SJCRH30 (cell line): ENCODE data around the gene ASF1A. TPM values are rescaled to one million over a fixed set of nuclear protein-coding genes. Genes with fewer than 3 reads are reported as not detected.

Source experiments
- DNase-seq, 2 experiments: peaks; one replicate each; pipeline ENCODE4 v3.0.0-alpha.2; 2015 to 2020
- H3K27ac ChIP-seq: fragments of 250-450 bp; sonication (Bioruptor Pico); 2 replicates; pipeline ENCODE4 v1.5.1; 2020; ENCODE audit warnings: mild to moderate bottlenecking, moderate library complexity
- H3K27me3 ChIP-seq: fragments of 250-450 bp; sonication (Bioruptor Pico); 2 replicates; pipeline ENCODE4 v1.5.1; 2020; ENCODE audit warnings: mild to moderate bottlenecking, moderate library complexity
- H3K36me3 ChIP-seq: fragments of 250-450 bp; sonication (Bioruptor Pico); 2 replicates; pipeline ENCODE4 v1.5.1; 2020; ENCODE audit warnings: mild to moderate bottlenecking, moderate library complexity
- H3K4me1 ChIP-seq: fragments of 250-450 bp; sonication (Bioruptor Pico); 2 replicates; pipeline ENCODE4 v1.5.1; 2020; ENCODE audit warnings: mild to moderate bottlenecking, moderate library complexity
- H3K4me3 ChIP-seq: fragments of 250-450 bp; sonication (Bioruptor Pico); 2 replicates; pipeline ENCODE4 v1.5.1; 2020; ENCODE audit warnings: mild to moderate bottlenecking, moderate library complexity
- H3K9me3 ChIP-seq: fragments of 250-450 bp; sonication (Bioruptor Pico); replicated peaks from 2 replicates; pipeline ENCODE4 v1.5.1; 2020; ENCODE audit warnings: mild to moderate bottlenecking, moderate library complexity
- total RNA-seq: library from RNA; depleted of rRNA; stranded (reverse); fragments of >200 nt; shearing (Covaris generic); gene quantifications from 2 replicates; pipeline ENCODE4 v1.2.3, GENCODE V29; 2014

ASF1A gene
- total RNA-seq, 1 experiment from 2014 or later = 29.7 TPM

- H3K4me1 ChIP-seq = peaks cover 4% of the 10 kb centered on the region; the same call in 1 of the 2 replicates
- H3K4me3 ChIP-seq = no peak overlapping the region
- H3K27me3 ChIP-seq = no peaks in the 10 kb centered on the region
- no peaks in the 10 kb centered on the region for H3K9me3 ChIP-seq
- no peak overlapping the region for H3K27ac ChIP-seq
- H3K36me3 ChIP-seq = peaks cover 80% of the 10 kb centered on the region
- no peak for DNase-seq
These were observed 19.2 kb downstream of the ASF1A start for GRCh38 chr6:118913161-118913560.

- Histone ChIP-seq H3K27ac (no peak overlapping the region), H3K4me3 (no peak overlapping the region), H3K27me3 (no peaks in the 10 kb centered on the region), H3K36me3 (peaks cover 69% of the 10 kb centered on the region), H3K9me3 (no peaks in the 10 kb centered on the region), H3K4me1 (no peaks in the 10 kb centered on the region)
- no peak for DNase-seq
These were observed 20.6 kb downstream of the ASF1A start for GRCh38 chr6:118914598-118914997.

- no peaks in the 10 kb centered on the region for H3K4me1 ChIP-seq
- no peak overlapping the region for H3K4me3 ChIP-seq
- no peaks in the 10 kb centered on the region for H3K27me3 ChIP-seq
- no peaks in the 10 kb centered on the region for H3K9me3 ChIP-seq
- H3K36me3 ChIP-seq = peaks cover 57% of the 10 kb centered on the region
- no peak overlapping the region for H3K27ac ChIP-seq
- no peak for DNase-seq
These were observed 23.8 kb downstream of the ASF1A start for GRCh38 chr6:118917546-118918328.

DNA sequence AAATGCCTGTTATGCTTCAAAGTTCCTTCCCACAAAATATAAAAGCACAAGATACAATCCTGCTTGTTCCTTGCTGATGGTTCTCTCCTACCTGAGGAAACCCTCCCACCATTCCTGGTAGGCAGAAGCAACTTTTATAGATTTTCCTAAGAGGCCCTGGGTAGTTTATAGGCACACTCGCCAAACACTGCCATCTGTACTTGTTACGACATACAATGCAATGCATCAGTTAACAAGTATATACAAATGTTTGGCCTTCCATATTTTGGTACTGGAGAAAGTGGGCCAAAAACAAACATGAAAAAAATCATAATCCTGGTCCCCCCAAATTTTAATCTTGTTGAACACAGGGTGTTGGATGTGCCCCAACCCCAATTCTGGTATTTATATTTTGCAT, 24.4 kb downstream of the ASF1A start:
- Histone ChIP-seq H3K27me3 (no peaks in the 10 kb centered on the region), H3K36me3 (peaks cover 52% of the 10 kb centered on the region), H3K4me1 (no peaks in the 10 kb centered on the region), H3K27ac (no peak overlapping the region), H3K9me3 (no peaks in the 10 kb centered on the region), H3K4me3 (no peak overlapping the region)
- DNase-seq = no peak

GRCh38 chr6:118921084-118921483, 27.1 kb downstream of the ASF1A start:
- no peaks in the 10 kb centered on the region for H3K9me3 ChIP-seq
- peaks cover 51% of the 10 kb centered on the region for H3K36me3 ChIP-seq
- no peaks in the 10 kb centered on the region for H3K4me1 ChIP-seq
- H3K27ac ChIP-seq = no peak overlapping the region
- no peak for DNase-seq
- H3K4me3 ChIP-seq = no peak overlapping the region
- H3K27me3 ChIP-seq = no peaks in the 10 kb centered on the region

DNA sequence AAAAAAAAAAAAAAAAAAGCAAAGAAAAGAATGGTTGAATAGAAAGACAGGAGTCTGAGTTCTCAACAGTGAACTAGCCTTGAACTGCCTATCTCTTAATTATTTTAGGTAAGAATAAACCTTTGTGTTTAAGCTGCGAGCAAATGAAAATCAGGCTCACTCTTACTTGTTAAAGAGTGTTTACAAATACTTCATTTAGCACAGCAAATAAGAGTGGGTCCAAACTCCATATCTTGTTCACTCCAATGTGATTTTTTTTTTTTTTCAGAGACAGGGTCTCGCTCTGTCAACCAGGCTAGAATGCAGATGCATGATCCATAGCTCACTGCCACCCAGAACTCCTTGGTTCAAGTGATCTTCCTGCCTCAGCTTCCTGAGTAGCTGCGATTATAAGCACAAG, 29.1 kb downstream of the ASF1A start:
- H3K36me3 ChIP-seq = peaks cover 52% of the 10 kb centered on the region
- no peak for DNase-seq
- no peak overlapping the region for H3K27ac ChIP-seq
- no peaks in the 10 kb centered on the region for H3K4me1 ChIP-seq
- no peaks in the 10 kb centered on the region for H3K27me3 ChIP-seq
- no peaks in the 10 kb centered on the region for H3K9me3 ChIP-seq
- H3K4me3 ChIP-seq = no peak overlapping the region

DNA sequence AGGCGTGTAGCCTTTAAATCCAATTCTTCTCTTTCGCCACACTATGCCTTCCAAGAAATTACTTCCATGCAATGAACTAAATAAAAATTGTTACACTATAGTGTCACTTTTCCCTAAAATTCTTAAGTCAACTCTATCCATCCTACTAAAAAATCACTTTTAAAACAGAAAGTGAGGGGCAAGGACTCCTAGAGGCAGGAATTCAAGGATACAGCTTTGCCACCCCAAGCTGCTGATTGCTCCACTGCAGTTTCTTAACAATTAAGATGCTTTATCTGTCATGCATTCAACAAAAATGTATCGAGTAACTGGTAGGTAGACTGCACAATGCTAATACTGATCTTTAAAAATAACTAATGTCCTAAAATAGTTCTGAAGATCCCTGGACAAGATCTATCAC, 36.7 kb downstream of the ASF1A start:
- H3K4me3 ChIP-seq = no peak overlapping the region
- H3K9me3 ChIP-seq = no peaks in the 10 kb centered on the region

GRCh38 chr6:118931436-118931835, 37.5 kb downstream of the ASF1A start:
- no peak overlapping the region for H3K4me3 ChIP-seq
- no peaks in the 10 kb centered on the region for H3K9me3 ChIP-seq
- H3K27ac ChIP-seq = no peak overlapping the region
- DNase-seq = no peak
- peaks cover 22% of the 10 kb centered on the region for H3K36me3 ChIP-seq
- H3K27me3 ChIP-seq = no peaks in the 10 kb centered on the region
- H3K4me1 ChIP-seq = no peaks in the 10 kb centered on the region; the same call in 1 of the 2 replicates

More for the DNA sequence above, 36.7 kb downstream of the ASF1A start:
- no peaks in the 10 kb centered on the region for H3K4me1 ChIP-seq
- DNase-seq = no peak
- H3K27ac ChIP-seq = no peak overlapping the region
- no peaks in the 10 kb centered on the region for H3K27me3 ChIP-seq
- H3K36me3 ChIP-seq = peaks cover 29% of the 10 kb centered on the region

- Histone ChIP-seq H3K9me3 (no peaks in the 10 kb centered on the region), H3K27ac (no peak overlapping the region), H3K4me3 (no peak overlapping the region), H3K27me3 (no peaks in the 10 kb centered on the region), H3K36me3 (peaks cover 13% of the 10 kb centered on the region), H3K4me1 (no peaks in the 10 kb centered on the region; the same call in 1 of the 2 replicates)
- DNase-seq = no peak
These were observed 38.5 kb downstream of the ASF1A start for GRCh38 chr6:118932421-118932820.

- no peak for DNase-seq
- no peak overlapping the region for H3K27ac ChIP-seq
- H3K36me3 ChIP-seq = peaks cover 10% of the 10 kb centered on the region; the same call in 1 of the 2 replicates
- no peaks in the 10 kb centered on the region for H3K27me3 ChIP-seq
- H3K4me3 ChIP-seq = peak overlapping the region; percentile 86
- no peaks in the 10 kb centered on the region for H3K9me3 ChIP-seq
- H3K4me1 ChIP-seq = no peaks in the 10 kb centered on the region; the same call in 1 of the 2 replicates
These were observed 40.0 kb downstream of the ASF1A start for GRCh38 chr6:118933855-118934460.

DNA sequence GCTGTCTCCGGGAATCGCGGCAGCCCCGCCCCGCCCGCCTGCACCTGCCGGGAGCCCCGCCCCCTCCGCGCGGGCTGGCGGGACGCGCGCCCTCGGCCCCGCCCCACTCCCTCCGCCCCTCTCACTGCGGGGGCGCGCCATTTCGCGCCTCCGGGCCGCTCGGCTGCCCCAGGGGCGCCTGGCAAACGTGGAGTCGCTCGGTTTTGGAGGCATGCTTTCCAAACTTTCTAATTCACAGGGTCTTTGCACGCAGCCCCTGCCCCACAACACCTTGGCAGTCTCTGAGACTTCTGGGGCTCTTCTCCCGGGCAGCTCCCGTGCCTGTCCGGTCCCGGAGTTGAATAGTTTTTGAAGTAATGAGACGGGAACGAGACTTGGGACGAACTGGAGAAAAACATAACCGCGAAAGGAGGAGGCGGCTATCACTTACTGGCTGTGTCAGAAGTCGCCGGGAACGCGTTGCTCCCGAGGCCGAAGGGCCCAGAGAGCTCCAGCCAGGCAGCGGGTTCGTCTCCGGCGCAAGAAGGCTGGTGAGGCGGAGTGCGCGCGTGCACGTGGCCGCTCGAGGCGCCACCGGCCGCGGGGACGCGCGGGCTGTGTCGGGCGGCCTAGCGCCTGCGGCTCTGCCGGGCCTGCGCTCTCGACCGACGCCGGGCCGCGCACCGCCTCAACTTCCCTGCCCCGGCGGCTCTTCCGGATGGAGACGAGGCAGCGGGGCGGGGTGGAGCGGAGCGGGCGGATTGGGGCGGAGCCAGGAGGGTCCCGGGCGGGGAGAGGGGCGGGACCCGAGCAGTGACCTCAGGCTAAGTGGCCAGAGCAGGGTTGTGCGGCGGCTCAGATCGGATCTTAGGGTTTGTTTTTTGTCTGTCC, 40.7 kb downstream of the ASF1A start, which contains the start of gene MCM9:
MCM9 (minus strand) TSS at position 699 of the 870 bp plus-strand sequence. CDS start 3,436 bp downstream, outside the sequence.
- peak within 1 kb of the TSS; percentile 86 for H3K4me3 ChIP-seq
- peaks cover 10% of the 10 kb centered on the region; the same call in 1 of the 2 replicates for H3K36me3 ChIP-seq
- peak; percentile 91 to 94 for DNase-seq
- peak within 1 kb of the TSS; percentile 92 for H3K27ac ChIP-seq
- H3K9me3 ChIP-seq = no peaks in the 10 kb centered on the region
- H3K27me3 ChIP-seq = no peaks in the 10 kb centered on the region
- no peaks in the 10 kb centered on the region; the same call in 1 of the 2 replicates for H3K4me1 ChIP-seq

DNA sequence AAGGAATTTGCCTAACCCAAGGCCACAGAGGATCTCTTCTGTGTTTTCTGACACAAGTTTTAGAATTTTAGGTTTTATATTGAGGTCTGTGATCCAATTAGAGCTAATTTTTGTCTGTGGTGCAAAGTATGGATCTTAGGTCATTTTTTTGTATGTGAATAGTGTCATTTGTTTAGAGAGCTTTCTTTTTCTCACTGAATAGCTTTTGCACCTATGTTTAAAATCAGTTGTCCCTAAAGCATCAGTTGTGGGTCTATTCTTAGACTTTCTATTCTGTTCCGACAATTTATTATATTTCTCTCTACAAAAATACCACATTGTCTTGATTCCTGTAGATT, 41.3 kb downstream of the ASF1A start:
- DNase-seq = no peak
- H3K9me3 ChIP-seq = no peaks in the 10 kb centered on the region
- peak overlapping the region; percentile 92 for H3K27ac ChIP-seq
- H3K4me1 ChIP-seq = no peaks in the 10 kb centered on the region; the same call in 1 of the 2 replicates
- peak overlapping the region; percentile 86 for H3K4me3 ChIP-seq
- peaks cover 9% of the 10 kb centered on the region; the same call in 1 of the 2 replicates for H3K36me3 ChIP-seq
- H3K27me3 ChIP-seq = no peaks in the 10 kb centered on the region

DNA sequence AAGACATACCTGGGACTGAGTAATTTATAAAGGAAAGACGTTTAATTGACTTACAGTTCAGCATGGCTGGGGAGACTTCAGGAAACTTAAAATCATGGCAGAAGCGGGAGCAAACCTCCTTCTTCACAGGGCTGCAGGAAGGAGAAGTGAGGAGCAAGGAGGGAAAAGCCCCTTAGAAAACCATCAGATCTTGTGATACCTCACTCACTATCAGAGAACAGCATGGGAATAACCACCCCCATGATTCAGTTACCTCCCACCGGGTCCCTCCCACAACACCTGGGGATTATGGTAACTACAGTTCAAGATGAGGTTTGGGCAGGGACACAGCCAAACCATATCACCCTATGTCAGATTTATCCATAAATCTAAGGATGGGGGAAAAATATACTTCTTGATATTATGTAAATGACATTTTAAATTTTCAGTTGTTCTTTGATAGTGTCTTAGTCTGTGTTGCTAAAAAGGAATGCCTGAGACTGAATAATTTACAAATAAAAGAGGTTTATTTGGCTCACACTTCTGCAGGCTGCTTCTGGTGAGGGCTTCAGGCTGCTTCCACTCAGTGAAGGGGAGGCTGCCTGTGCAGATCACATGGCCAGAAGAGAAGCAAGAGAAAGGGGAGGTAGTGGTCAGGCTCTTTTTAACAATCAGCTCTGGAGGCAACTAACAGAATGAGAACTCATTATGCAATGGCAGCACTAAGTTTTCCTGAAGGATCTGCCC, 42.2 kb downstream of the ASF1A start:
- Histone ChIP-seq H3K9me3 (no peaks in the 10 kb centered on the region), H3K4me3 (peak overlapping the region; percentile 86), H3K27ac (no peak overlapping the region; the same call in 1 of the 2 replicates), H3K4me1 (no peaks in the 10 kb centered on the region; the same call in 1 of the 2 replicates), H3K36me3 (peaks cover 2% of the 10 kb centered on the region; the same call in 1 of the 2 replicates), H3K27me3 (no peaks in the 10 kb centered on the region)
- no peak for DNase-seq

GRCh38 chr6:118939683-118940082, 45.7 kb downstream of the ASF1A start:
- no peak overlapping the region for H3K27ac ChIP-seq
- no peak for DNase-seq
- H3K36me3 ChIP-seq = peaks cover 2% of the 10 kb centered on the region; the same call in 1 of the 2 replicates

More at GRCh38 chr6:118939683-118940082, 45.7 kb downstream of the ASF1A start:
- no peak overlapping the region for H3K4me3 ChIP-seq
- no peaks in the 10 kb centered on the region; the same call in 1 of the 2 replicates for H3K4me1 ChIP-seq
- no peaks in the 10 kb centered on the region for H3K27me3 ChIP-seq
- H3K9me3 ChIP-seq = no peaks in the 10 kb centered on the region
